K562 (cell line): ENCODE measurements around the gene OR2B2. TPM values are rescaled to one million over a fixed set of nuclear protein-coding genes. Genes with fewer than 3 reads are reported as not detected.

Source experiments
- ATF3 ChIP-seq, 2 experiments: fragments of 450-650 bp in 1 of 2; sonication (generic) in 1 of 2; formaldehyde crosslinking in 1 of 2; IDR thresholded peaks in 1 of 2; conservative IDR thresholded peaks in 1 of 2; 2 replicates each; pipeline versions ENCODE4 v1.6.1 to v1.8.1; 2016 to 2023; ENCODE audit warnings: mild to moderate bottlenecking in 2 of 2, moderate library complexity in 2 of 2, inconsistent platforms in 1 of 2, missing genetic modification reagents in 1 of 2
- BRCA1 ChIP-seq, 2 experiments: fragments of 450-650 bp in 1 of 2; sonication (generic) in 1 of 2; formaldehyde crosslinking in 1 of 2; IDR thresholded peaks; 2 replicates each; pipeline versions ENCODE4 v1.5.0 to v1.6.1; 2017 to 2020; ENCODE audit warnings: mild to moderate bottlenecking in 1 of 2, missing genetic modification reagents in 1 of 2
- CBFB ChIP-seq: sonication (generic); formaldehyde crosslinking; IDR thresholded peaks from 2 replicates; pipeline ENCODE4 v1.4.0; 2020; ENCODE audit warnings: mild to moderate bottlenecking, missing genetic modification reagents
- CREB3L1 ChIP-seq: fragments of 450-650 bp; IDR thresholded peaks from 2 replicates; pipeline ENCODE4 v1.6.1; 2014; ENCODE audit warnings: low read depth, mild to moderate bottlenecking, moderate library complexity, borderline replicate concordance
- DDX20 ChIP-seq: fragments of 450-650 bp; IDR thresholded peaks from 2 replicates; pipeline ENCODE4 v1.6.1; 2016; ENCODE audit warnings: missing genetic modification characterization, low read depth, mild to moderate bottlenecking, missing compliant biosample characterization, moderate library complexity
- HSF4 ChIP-seq: fragments of 250-450 bp; sonication (Bioruptor Pico); IDR thresholded peaks from 2 replicates; pipeline ENCODE4 v2.1.2; 2022; ENCODE audit warnings: mild to moderate bottlenecking, moderate library complexity, borderline replicate concordance
- MAX ChIP-seq: sonication (generic); formaldehyde crosslinking; IDR thresholded peaks from 2 replicates; pipeline ENCODE4 v1.9.0; 2022; ENCODE audit warnings: mild to moderate bottlenecking, missing genetic modification reagents
- MECOM ChIP-seq: fragments of 250-450 bp; sonication (Bioruptor Pico); IDR thresholded peaks from 2 replicates; pipeline ENCODE4 v1.8.0; 2022; ENCODE audit warnings: inconsistent platforms
- NCOA2 ChIP-seq, 2 experiments: fragments of 450-650 bp; IDR thresholded peaks; 2 replicates each; pipeline ENCODE4 v1.6.1; 2018; ENCODE audit warnings: mild to moderate bottlenecking in 2 of 2, moderate library complexity in 1 of 2; ENCODE audit not compliant: partially characterized antibody in 2 of 2
- POLR2AphosphoS5 ChIP-seq: IDR thresholded peaks from 2 replicates; pipeline ENCODE4 v1.6.1; 2011; ENCODE audit warnings: mild to moderate bottlenecking, low read depth, low read length, moderate library complexity; ENCODE audit not compliant: control insufficient read depth, insufficient read depth
- RCOR1 ChIP-seq, 2 experiments: IDR thresholded peaks; 2 replicates each; pipeline ENCODE4 v1.6.1; 2012; ENCODE audit warnings: low read depth in 2 of 2, low read length in 2 of 2, borderline replicate concordance in 1 of 2, improper control_type of control experiment in 1 of 2
- SMARCA5 ChIP-seq: fragments of 450-650 bp; IDR thresholded peaks from 2 replicates; pipeline ENCODE4 v1.6.1; 2016
- SMARCE1 ChIP-seq: fragments of 450-650 bp; IDR thresholded peaks from 2 replicates; pipeline ENCODE4 v1.7.1; 2016; ENCODE audit warnings: mild to moderate bottlenecking
- SMC3 ChIP-seq: conservative IDR thresholded peaks from 2 replicates; pipeline ENCODE4 v1.6.1; 2011; ENCODE audit warnings: low read depth, low read length, improper control_type of control experiment; ENCODE audit not compliant: insufficient read depth
- SUPT5H ChIP-seq: fragments of 450-650 bp; IDR thresholded peaks from 2 replicates; pipeline ENCODE4 v1.6.1; 2016
- TBP ChIP-seq: optimal IDR thresholded peaks from 2 replicates; pipeline ENCODE3; 2011; ENCODE audit warnings: low read depth, low read length, improper control_type of control experiment
- WHSC1 ChIP-seq: IDR thresholded peaks from one replicate; pipeline ENCODE4 v1.6.1; 2012; ENCODE audit warnings: low read length, control low read depth, inconsistent platforms
- ZFPM2 ChIP-seq: fragments of 250-450 bp; sonication (Bioruptor Pico); IDR thresholded peaks from 2 replicates; pipeline ENCODE4 v1.5.1; 2022; ENCODE audit warnings: mild to moderate bottlenecking
- polyA plus RNA-seq, 8 experiments: library from polyadenylated mRNA; depleted of rRNA in 4 of 8; stranded (reverse) in 5 of 8; unstranded in 3 of 8; fragments of >200 nt; fragmentation: Nextera tagmentation in 2 of 8; fragmentation: Illumina TruSeq in 1 of 8; extraction: Ambion mirVana in 2 of 8; extraction: Trizol in 1 of 8; gene quantifications; 2 replicates each; pipeline versions ENCODE4 v1.2.1 to v1.2.3, GENCODE V29; 2011 to 2014; ENCODE audit warnings: inconsistent platforms in 1 of 8, missing spikeins in 1 of 8
- total RNA-seq, 7 experiments: library from RNA; depleted of rRNA in 6 of 7; stranded (reverse); fragments of >200 nt in 6 of 7; fragmentation: Illumina TruSeq in 2 of 7; extraction: Trizol in 2 of 7; gene quantifications; 2 replicates each; pipeline versions ENCODE4 v1.2.1 to v1.2.3, GENCODE V29; 2011 to 2021; ENCODE audit warnings: low replicate concordance in 1 of 7
- TF ChIP-seq, protein P1 (sequence below): sonication (generic); formaldehyde crosslinking; IDR thresholded peaks from 2 replicates; pipeline ENCODE4 v1.8.1; 2023; ENCODE audit warnings: missing genetic modification reagents, mild to moderate bottlenecking, borderline replicate concordance

The OR2B2 gene
- total and polyA plus RNA-seq, 9 of the 15 experiments (the other 6 are each of a cell fraction or from before 2014, with no cell fraction given) = 0.24 TPM; not detected in 8

DNA sequence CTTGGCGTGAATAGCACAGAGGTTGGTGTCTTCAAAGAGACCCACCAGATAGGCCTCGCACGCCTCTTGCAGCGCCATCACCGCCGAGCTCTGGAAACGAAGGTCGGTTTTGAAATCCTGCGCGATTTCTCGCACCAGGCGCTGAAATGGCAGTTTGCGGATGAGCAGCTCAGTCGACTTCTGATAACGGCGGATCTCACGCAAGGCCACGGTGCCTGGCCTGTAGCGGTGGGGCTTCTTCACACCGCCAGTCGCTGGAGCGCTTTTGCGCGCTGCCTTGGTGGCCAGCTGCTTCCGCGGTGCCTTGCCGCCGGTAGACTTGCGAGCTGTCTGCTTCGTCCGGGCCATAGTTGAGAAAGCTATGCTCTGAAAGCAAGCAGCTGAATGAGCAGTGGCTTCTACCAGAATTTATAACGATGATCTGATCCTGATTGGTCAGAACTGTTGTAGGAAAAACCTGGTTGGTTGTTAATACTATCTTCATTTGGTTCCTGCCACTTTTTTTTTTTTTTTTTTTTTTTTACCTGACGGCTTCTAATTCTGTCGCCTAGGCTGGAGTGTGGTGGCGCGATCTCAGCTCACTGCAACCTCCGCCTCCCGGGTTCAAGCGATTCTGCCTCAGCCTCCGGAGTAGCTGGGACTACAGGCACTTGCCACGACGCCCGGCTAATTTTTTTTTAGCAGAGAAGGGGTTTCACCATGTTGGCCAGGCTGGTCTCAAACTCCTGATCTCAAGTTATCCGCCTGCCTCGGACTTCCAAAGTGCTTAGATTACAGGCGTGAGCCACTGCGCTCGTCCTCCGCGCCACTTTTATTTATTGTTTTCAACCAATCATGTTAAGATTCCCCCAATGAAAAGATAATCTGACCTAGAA is 21.5 kb downstream of the OR2B2 start (continued):
- TF ChIP-seq BRCA1 (IDR thresholded peaks at IDR 0.05) (no peak), BRCA1 (CRISPR knock-in tag; IDR thresholded peaks at IDR 0.05) (0 out of 2 replicates have a peak, but pooled peaks have one; percentile 31), MAX (CRISPR knock-in tag) (peak; percentile 74), SMC3 (0 out of 2 replicates have a peak, but pooled peaks have one; percentile 12), HSF4 (CRISPR knock-in tag) (no peak), SMARCA5 (no peak), WHSC1 (no peak), ZFPM2 (CRISPR knock-in tag) (peak; percentile 28; the same call in 1 of the 2 replicates), RCOR1 (IDR thresholded peaks at IDR 0.05; ENCODE audit: borderline replicate concordance in 1 of 2, low read depth in 2 of 2, low read length in 2 of 2) (peak in 1 of 2 experiments; percentile 5; a peak in 1 of 4 replicates), POLR2AphosphoS5 (peak; percentile 91), NCOA2 (IDR thresholded peaks at IDR 0.05; ENCODE audit: partially characterized antibody in 2 of 2) (no peak), CBFB (CRISPR knock-in tag) (no peak; the same call in 1 of the 2 replicates), CREB3L1 (peak; percentile 54; the same call in 1 of the 2 replicates), SUPT5H (peak; percentile 93), TBP (no peak), SMARCE1 (peak; percentile 26), DDX20 (tag) (no peak), ATF3 (IDR thresholded peaks at IDR 0.05) (0 out of 2 replicates have a peak, but pooled peaks have one; percentile 9), ATF3 (CRISPR knock-in tag; conservative IDR thresholded peaks at IDR 0.05) (0 out of 2 replicates have a peak, but pooled peaks have one; percentile 3), MECOM (CRISPR knock-in tag) (peak; percentile 82; the same call in 1 of the 2 replicates)
- TF ChIP-seq, protein P1, sequence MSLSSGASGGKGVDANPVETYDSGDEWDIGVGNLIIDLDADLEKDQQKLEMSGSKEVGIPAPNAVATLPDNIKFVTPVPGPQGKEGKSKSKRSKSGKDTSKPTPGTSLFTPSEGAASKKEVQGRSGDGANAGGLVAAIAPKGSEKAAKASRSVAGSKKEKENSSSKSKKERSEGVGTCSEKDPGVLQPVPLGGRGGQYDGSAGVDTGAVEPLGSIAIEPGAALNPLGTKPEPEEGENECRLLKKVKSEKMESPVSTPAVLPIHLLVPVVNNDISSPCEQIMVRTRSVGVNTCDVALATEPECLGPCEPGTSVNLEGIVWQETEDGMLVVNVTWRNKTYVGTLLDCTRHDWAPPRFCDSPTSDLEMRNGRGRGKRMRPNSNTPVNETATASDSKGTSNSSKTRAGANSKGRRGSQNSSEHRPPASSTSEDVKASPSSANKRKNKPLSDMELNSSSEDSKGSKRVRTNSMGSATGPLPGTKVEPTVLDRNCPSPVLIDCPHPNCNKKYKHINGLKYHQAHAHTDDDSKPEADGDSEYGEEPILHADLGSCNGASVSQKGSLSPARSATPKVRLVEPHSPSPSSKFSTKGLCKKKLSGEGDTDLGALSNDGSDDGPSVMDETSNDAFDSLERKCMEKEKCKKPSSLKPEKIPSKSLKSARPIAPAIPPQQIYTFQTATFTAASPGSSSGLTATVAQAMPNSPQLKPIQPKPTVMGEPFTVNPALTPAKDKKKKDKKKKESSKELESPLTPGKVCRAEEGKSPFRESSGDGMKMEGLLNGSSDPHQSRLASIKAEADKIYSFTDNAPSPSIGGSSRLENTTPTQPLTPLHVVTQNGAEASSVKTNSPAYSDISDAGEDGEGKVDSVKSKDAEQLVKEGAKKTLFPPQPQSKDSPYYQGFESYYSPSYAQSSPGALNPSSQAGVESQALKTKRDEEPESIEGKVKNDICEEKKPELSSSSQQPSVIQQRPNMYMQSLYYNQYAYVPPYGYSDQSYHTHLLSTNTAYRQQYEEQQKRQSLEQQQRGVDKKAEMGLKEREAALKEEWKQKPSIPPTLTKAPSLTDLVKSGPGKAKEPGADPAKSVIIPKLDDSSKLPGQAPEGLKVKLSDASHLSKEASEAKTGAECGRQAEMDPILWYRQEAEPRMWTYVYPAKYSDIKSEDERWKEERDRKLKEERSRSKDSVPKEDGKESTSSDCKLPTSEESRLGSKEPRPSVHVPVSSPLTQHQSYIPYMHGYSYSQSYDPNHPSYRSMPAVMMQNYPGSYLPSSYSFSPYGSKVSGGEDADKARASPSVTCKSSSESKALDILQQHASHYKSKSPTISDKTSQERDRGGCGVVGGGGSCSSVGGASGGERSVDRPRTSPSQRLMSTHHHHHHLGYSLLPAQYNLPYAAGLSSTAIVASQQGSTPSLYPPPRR (CRISPR knock-in tag) = peak; percentile 90; the same call in 1 of the 2 replicates
